ENCODE results near the gene BCL7A. TPM values are rescaled to one million over a fixed set of nuclear protein-coding genes. Genes with fewer than 3 reads are reported as not detected.

The BCL7A gene
- total RNA-seq: 11.2 TPM
- long read RNA-seq, full-length matches to known transcripts: 19 of 21 reads
- long read RNA-seq, partial matches to known transcripts: 0 of 21 reads
- long read RNA-seq, other reads (novel, unspliced or antisense): 2 of 21 reads

DNA sequence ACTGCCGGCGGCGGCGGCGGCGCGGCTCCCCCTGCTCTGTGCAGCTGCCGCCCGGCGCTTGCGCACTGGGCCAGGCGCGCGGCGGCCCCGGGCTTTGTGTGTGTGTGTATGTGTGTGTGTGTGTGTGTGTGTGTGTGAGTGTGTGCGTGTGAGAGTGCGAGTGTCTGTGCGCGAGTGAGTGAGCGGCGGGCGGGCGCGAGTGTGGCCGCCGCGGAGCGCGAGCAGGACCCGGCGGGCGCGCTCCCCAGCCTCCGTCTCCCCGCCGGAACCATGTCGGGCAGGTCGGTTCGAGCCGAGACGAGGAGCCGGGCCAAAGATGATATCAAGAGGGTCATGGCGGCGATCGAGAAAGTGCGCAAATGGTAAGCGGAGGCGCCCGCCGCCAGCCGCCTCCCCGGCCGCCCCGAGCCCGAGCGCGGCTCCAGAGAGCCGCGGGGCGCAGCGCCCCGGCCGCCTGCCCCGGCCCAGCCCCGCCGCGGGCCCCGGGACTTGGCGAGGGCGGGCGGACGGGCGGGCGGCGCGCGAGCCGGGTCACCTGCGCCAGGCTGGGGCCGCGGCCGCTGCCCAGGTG lies at the start of gene BCL7A:
BCL7A (plus strand) TSS at position 63 of the 571 bp plus-strand sequence; CDS start at position 271, 208 bp downstream.
- TF ChIP-seq, protein P1, sequence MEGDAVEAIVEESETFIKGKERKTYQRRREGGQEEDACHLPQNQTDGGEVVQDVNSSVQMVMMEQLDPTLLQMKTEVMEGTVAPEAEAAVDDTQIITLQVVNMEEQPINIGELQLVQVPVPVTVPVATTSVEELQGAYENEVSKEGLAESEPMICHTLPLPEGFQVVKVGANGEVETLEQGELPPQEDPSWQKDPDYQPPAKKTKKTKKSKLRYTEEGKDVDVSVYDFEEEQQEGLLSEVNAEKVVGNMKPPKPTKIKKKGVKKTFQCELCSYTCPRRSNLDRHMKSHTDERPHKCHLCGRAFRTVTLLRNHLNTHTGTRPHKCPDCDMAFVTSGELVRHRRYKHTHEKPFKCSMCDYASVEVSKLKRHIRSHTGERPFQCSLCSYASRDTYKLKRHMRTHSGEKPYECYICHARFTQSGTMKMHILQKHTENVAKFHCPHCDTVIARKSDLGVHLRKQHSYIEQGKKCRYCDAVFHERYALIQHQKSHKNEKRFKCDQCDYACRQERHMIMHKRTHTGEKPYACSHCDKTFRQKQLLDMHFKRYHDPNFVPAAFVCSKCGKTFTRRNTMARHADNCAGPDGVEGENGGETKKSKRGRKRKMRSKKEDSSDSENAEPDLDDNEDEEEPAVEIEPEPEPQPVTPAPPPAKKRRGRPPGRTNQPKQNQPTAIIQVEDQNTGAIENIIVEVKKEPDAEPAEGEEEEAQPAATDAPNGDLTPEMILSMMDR (IDR thresholded peaks at IDR 0.05; ENCODE audit: borderline replicate concordance): no peak
- Histone ChIP-seq H3K36me3 (no peaks in the 10 kb centered on the region), H3K27ac (replicated peaks) (peak within 1 kb of the TSS; percentile 91), H3K4me3 (peak within 1 kb of the TSS; percentile 84), H3K4me1 (peaks cover 37% of the 10 kb centered on the region), H3K27me3 (ENCODE audit: low read depth) (no peaks in the 10 kb centered on the region), H3K9me3 (replicated peaks) (peaks cover 14% of the 10 kb centered on the region)
- intact Hi-C loops (cut with micrococcal nuclease): no loop called here
- peak; percentile 70 for DNase-seq

DNA sequence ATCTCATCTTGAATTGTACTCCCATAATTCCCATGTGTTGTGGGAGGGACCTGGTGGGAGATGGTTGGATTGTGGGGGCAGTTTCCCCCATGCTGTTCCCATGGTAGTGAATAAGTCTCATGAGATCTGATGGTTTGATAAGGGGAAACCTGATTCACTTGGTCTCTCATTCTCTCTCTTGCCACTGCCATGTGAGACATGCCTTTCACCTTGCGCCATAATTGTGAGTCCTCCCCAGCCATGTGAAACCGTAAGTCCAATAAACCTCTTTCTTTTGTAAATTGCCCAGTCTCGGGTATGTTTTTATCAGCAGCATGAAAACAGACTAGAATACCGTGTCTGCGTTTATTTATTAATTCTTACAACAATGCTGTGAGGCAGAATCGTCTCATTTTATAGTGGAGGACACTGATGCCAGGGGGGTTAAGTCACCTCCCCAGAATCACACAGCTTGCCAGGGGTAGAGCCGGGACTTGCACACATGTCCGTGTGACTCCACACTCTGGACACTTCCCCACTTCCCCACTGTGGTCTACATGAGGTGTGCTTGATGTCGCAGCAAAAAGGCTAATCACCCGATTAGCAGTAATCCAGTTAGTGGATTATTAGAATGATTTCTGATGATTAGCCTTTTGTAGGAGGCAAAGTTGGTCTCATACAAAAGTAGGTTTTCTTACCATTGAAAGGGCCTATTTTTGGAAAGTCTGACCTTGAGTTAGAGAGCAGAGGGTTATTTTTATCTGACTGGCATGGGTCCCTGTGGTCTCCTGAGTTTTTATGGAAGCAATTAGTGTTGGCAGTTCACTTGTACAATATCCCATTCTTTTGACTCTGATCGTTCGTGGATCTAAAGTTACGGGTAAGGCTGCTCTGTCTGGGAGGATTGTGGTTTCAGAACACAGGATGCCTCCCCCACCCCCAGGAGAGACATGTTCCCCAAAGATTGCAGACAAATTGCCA lies 47.4 kb upstream of the BCL7A start:
- Histone ChIP-seq H3K9me3 (replicated peaks) (peaks cover 11% of the 10 kb centered on the region), H3K4me3 (no peak overlapping the region), H3K27me3 (ENCODE audit: low read depth) (no peaks in the 10 kb centered on the region), H3K4me1 (peaks cover 33% of the 10 kb centered on the region), H3K27ac (replicated peaks) (peak overlapping the region; percentile 12), H3K36me3 (no peaks in the 10 kb centered on the region)
- DNase-seq: no peak
- TF ChIP-seq, protein P1 (IDR thresholded peaks at IDR 0.05; ENCODE audit: borderline replicate concordance): no peak
- intact Hi-C loops (cut with micrococcal nuclease): no loop called here

DNA sequence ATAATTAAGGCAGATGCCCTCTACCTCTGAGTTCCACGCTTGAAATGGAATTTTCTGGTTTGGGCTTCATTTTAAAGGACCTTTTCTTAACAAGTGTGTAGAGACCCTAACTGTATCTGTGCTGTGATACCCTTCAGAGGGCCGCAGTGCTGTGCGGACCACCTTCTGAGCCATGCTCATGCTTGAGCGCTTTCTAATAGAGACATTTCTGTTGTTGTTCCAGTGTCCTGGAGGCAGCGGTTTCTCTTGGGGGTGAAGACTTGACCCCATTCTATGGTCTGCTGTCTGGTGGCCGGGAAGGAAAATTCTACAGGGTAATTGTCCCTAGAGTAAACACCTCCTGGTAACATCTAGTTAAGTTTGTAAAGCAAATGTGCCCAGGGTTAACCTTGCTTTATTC lies 46.7 kb upstream of the BCL7A start:
- intact Hi-C loops (cut with micrococcal nuclease): no loop called here
- Histone ChIP-seq H3K4me3 (no peak overlapping the region), H3K9me3 (replicated peaks) (peaks cover 11% of the 10 kb centered on the region), H3K27ac (replicated peaks) (peak overlapping the region; percentile 30), H3K4me1 (peaks cover 33% of the 10 kb centered on the region), H3K27me3 (ENCODE audit: low read depth) (no peaks in the 10 kb centered on the region), H3K36me3 (no peaks in the 10 kb centered on the region)
- DNase-seq: no peak
- TF ChIP-seq, protein P1 (IDR thresholded peaks at IDR 0.05; ENCODE audit: borderline replicate concordance): no peak

DNA sequence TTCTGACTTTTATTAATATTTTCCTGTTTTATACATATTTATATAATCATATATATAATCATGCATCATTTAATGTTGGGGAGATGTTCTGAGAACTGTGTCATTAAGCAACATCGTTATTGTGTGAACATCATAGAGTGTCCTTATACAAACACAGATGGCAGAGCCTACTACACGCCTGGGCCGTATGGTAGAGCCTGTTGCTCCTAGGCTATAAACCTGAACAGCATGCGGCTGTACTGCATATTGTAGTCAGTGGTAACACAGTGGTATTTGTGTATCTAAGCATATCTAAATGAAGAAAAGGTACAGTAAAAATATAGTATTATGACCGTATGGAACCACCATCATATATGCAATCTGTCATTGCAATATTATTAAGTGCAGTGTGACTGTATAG lies 44.7 kb upstream of the BCL7A start:
- TF ChIP-seq, protein P1 (IDR thresholded peaks at IDR 0.05; ENCODE audit: borderline replicate concordance): no peak
- H3K4me1 ChIP-seq: peaks cover 20% of the 10 kb centered on the region
- intact Hi-C loops (cut with micrococcal nuclease): no loop called here
- no peak overlapping the region for H3K4me3 ChIP-seq
- H3K27ac ChIP-seq (replicated peaks): no peak overlapping the region
- no peaks in the 10 kb centered on the region for H3K36me3 ChIP-seq
- H3K9me3 ChIP-seq (replicated peaks): peaks cover 11% of the 10 kb centered on the region
- no peaks in the 10 kb centered on the region for H3K27me3 ChIP-seq (ENCODE audit: low read depth)
- no peak for DNase-seq

DNA sequence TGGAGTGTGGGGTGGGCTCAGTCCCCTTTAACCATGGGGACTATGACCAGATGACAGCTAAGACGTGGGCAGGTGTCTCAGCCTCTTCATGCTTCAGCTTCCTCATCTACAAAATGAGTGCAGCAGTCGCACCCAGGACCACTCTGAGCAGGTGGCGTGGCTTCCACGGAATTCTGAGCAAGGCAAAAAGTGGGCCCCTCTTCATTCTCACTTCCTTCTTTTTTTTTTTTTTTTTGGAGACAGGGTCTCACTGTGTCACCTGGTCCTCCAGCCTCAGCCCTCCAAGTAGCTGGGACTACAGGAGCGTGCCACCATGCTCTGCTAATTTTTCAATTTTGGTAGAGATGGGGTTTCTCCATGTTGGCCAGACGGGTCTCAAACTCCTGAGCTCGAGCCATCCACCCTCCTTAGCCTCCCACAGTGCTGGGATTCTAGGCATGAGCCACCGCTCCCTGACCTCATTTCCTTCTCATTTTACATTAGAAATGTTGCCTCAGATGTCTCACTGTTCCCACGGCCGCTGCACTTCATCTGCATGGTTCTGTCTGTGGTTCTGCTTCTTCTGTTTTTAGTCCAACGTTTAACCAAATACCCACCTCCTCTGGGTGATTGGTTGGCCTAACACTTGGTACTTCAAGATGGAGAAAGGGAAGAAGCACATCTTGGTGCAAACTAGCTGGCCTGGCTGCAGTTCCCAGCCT lies 41.3 kb upstream of the BCL7A start:
- no peak overlapping the region for H3K4me3 ChIP-seq
- intact Hi-C loops (cut with micrococcal nuclease): no loop called here
- TF ChIP-seq, protein P1 (IDR thresholded peaks at IDR 0.05; ENCODE audit: borderline replicate concordance): no peak
- H3K36me3 ChIP-seq: no peaks in the 10 kb centered on the region
- no peak for DNase-seq
- no peak overlapping the region for H3K27ac ChIP-seq (replicated peaks)
- H3K4me1 ChIP-seq: peaks cover 6% of the 10 kb centered on the region
- H3K27me3 ChIP-seq (ENCODE audit: low read depth): no peaks in the 10 kb centered on the region
- H3K9me3 ChIP-seq (replicated peaks): no peaks in the 10 kb centered on the region

All from left ventricle myocardium inferior (tissue), 1 donor.